MM.1S (cell line): ENCODE measurements around the gene PGRMC2.
"Not testable (repeated sequence)": the region's sequence is repeated elsewhere in the genome, so short reads cannot be mapped to it uniquely, and the experiment has no call there.

Experiments
- EZH2 ChIP-seq: fragments of 300-600 bp; sonication (generic); optimal IDR thresholded peaks from 2 replicates; pipeline ENCODE3; 2017; ENCODE audit warnings: low read depth, mild to moderate bottlenecking, antibody characterized with exemption, low read length, mixed read lengths
- EZH2phosphoT487 ChIP-seq: fragments of 300-600 bp; sonication (generic); IDR thresholded peaks from 2 replicates; pipeline ENCODE4 v1.6.1; 2018; ENCODE audit warnings: antibody characterized with exemption, low read length
- TF ChIP-seq, protein P1 (sequence below): fragments of 300-600 bp; sonication (generic); IDR thresholded peaks from 2 replicates; pipeline ENCODE4 v1.5.1; 2016; ENCODE audit warnings: antibody characterized with exemption, low read length, mixed read lengths

DNA sequence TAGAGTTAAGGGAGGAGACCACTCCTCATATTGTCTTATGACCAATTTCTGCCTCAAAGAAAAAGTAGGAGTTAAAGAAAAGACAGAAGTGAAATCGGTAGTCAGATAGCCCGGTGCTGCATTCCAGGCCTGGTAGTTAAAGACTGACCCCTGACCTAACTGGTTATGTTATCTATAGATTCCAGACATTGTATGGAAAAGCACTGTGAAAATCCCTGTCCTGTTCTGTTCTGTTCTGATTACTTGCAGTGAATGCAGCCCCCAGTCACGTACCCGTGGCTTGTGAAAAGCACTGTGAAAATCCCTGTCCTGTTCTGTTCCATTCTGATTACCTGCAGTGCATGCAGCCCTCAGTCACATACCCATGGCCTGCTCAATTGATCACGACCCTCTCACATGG is 27.7 kb downstream of the PGRMC2 start:
- TF ChIP-seq, protein P1, sequence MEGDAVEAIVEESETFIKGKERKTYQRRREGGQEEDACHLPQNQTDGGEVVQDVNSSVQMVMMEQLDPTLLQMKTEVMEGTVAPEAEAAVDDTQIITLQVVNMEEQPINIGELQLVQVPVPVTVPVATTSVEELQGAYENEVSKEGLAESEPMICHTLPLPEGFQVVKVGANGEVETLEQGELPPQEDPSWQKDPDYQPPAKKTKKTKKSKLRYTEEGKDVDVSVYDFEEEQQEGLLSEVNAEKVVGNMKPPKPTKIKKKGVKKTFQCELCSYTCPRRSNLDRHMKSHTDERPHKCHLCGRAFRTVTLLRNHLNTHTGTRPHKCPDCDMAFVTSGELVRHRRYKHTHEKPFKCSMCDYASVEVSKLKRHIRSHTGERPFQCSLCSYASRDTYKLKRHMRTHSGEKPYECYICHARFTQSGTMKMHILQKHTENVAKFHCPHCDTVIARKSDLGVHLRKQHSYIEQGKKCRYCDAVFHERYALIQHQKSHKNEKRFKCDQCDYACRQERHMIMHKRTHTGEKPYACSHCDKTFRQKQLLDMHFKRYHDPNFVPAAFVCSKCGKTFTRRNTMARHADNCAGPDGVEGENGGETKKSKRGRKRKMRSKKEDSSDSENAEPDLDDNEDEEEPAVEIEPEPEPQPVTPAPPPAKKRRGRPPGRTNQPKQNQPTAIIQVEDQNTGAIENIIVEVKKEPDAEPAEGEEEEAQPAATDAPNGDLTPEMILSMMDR = not testable (repeated sequence)
- not testable (repeated sequence) for TF ChIP-seq EZH2phosphoT487, EZH2
